Psoas muscle (tissue), 8 donors: ENCODE data around the gene OPN5. TPM values are rescaled to one million over a fixed set of nuclear protein-coding genes. Genes with fewer than 3 reads are reported as not detected.
"Not testable (repeated sequence)": the region's sequence is repeated elsewhere in the genome, so short reads cannot be mapped to it uniquely, and the experiment has no call there.

Source experiments
- ATAC-seq, 4 donors: fragments of 200-7000 bp; cut with Tn5 transposase; one replicate each; pipeline ENCODE4 v1.9.1; 2020; ENCODE audit warnings: moderate library complexity in 3 of 4, mild to moderate bottlenecking in 2 of 4
- DNase-seq, 2 donors: peaks; one replicate each; pipeline ENCODE4 v3.0.0-alpha.2; 2020
- H3K27ac ChIP-seq: fragments of 200-600 bp; one replicate; pipeline ENCODE4 v1.8.0; 2022
- H3K27me3 ChIP-seq, 3 donors: fragments of 200-600 bp in 1 of 3; one replicate each; pipeline versions ENCODE4 v1.6.1 to v1.8.0; 2013 to 2022; ENCODE audit warnings: low read length in 2 of 3, mild to moderate bottlenecking in 2 of 3, moderate library complexity in 1 of 3; ENCODE audit not compliant: insufficient read depth in 3 of 3
- H3K36me3 ChIP-seq, 2 donors: fragments of 200-600 bp in 1 of 2; one replicate each; pipeline versions ENCODE4 v1.6.1 to v1.8.0; 2013 to 2022; ENCODE audit warnings: low read depth in 1 of 2, mild to moderate bottlenecking in 1 of 2, moderate library complexity in 1 of 2; ENCODE audit not compliant: insufficient read depth in 1 of 2
- H3K4me1 ChIP-seq: fragments of 200-600 bp; one replicate; pipeline ENCODE4 v1.8.0; 2022
- H3K4me3 ChIP-seq: fragments of 200-600 bp; one replicate; pipeline ENCODE4 v1.8.0; 2022; ENCODE audit warnings: mild to moderate bottlenecking
- H3K9me3 ChIP-seq: fragments of 200-600 bp; one replicate; pipeline ENCODE4 v1.8.0; 2022
- WGBS, 3 donors: extraction: QIAGEN DNeasy Blood & Tissue Kit; methylation state at CpG; one replicate each; pipeline versions ENCODE4 v1.1.6 to v1.1.7; 2013; 5-methylcytosine and 5-hydroxymethylcytosine counted together
- intact Hi-C, 2 donors: fragments of 100-400 bp; cut with DNase I; formaldehyde crosslinking; loops; one replicate each; pipeline versions ENCODE4 v1.11.0 to v1.14.2; 2022
- polyA plus RNA-seq, 3 donors: library from polyadenylated mRNA; stranded (reverse); fragments of 200-250 nt; gene quantifications; one replicate each; pipeline ENCODE4 v1.2.3, GENCODE V29; 2013
- total RNA-seq, 4 donors: library from RNA; stranded (reverse); fragmentation: NEBNext Ultra II Directional in 2 of 4; extraction: Animal tissue kit (Norgen Biotek cat#: 25700) in 2 of 4; gene quantifications; one replicate each; pipeline versions ENCODE4 v1.2.1 to v1.2.4, GENCODE V29; 2021 to 2023
- TF ChIP-seq, protein P1 (sequence below): fragments of 200-600 bp; IDR thresholded peaks from one replicate; pipeline ENCODE4 v1.8.0; 2022; ENCODE audit warnings: antibody characterized with exemption
- donor health status: healthy with polysubstance abuse.
- donor health status: DM: no; HTN: no; CAD: no; lungs with moderate emphysema.
- donor health status: Bipolar disorder and iron deficiency.
- donor health status: healthy.
- donor health status: DM: yes; HTN: yes; CAD: no.
- donor health status: DM: no; HTN: no; CAD: no.
- donor health status: DM: no; HTN: no; CAD: no.
- donor health status: DM: yes; HTN: yes; CAD: no.

The OPN5 gene
- total and polyA plus RNA-seq, 7 donors, result 0.07 to 0.71 (median 0.13) TPM; not detected in 3

DNA sequence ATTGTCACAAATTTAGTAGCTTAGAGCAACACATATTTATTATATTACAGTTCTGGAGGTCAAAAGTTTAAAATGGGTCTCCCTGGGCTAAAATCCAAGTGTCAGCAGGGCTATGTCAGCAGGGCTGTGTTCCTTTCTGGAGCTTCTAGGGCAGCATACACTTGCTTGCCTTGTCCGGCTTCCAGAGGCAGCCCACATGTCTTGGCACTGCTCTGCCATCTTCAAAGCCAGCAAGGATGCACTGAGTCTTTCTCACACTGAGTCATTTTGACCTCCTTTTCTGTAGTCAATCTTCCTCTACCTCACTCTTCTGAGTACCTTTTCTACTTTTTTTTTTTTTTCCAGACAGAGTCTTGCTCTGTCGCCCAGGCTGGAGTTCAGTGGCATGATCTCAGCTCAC is 44.4 kb upstream of the OPN5 start:
- H3K36me3 ChIP-seq, result no peaks in the 10 kb centered on the region
- no peak overlapping the region for H3K27ac ChIP-seq
- TF ChIP-seq, protein P1, sequence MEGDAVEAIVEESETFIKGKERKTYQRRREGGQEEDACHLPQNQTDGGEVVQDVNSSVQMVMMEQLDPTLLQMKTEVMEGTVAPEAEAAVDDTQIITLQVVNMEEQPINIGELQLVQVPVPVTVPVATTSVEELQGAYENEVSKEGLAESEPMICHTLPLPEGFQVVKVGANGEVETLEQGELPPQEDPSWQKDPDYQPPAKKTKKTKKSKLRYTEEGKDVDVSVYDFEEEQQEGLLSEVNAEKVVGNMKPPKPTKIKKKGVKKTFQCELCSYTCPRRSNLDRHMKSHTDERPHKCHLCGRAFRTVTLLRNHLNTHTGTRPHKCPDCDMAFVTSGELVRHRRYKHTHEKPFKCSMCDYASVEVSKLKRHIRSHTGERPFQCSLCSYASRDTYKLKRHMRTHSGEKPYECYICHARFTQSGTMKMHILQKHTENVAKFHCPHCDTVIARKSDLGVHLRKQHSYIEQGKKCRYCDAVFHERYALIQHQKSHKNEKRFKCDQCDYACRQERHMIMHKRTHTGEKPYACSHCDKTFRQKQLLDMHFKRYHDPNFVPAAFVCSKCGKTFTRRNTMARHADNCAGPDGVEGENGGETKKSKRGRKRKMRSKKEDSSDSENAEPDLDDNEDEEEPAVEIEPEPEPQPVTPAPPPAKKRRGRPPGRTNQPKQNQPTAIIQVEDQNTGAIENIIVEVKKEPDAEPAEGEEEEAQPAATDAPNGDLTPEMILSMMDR, result no peak
- WGBS, 3 donors, result 34 to 55% (median 50%) methylated on average over 2 of the region's 2 CpGs
- H3K27me3 ChIP-seq, result no peaks in the 10 kb centered on the region
- intact Hi-C loops, result loop anchor here in 1 of 2 donors (5.0 kb wide), 1 partner anchor 90 kb away; no protein-coding TSS in a partner anchor
- H3K4me1 ChIP-seq, result peaks cover 8% of the 10 kb centered on the region
- no peaks in the 10 kb centered on the region for H3K9me3 ChIP-seq
- DNase-seq, result no peak
- ATAC-seq, result peak; percentile 43 to 85 (median 66)
- no peak overlapping the region for H3K4me3 ChIP-seq

- peaks cover 9% of the 10 kb centered on the region for H3K4me1 ChIP-seq
- H3K27ac ChIP-seq, result no peak overlapping the region
- 73 to 83% (median 74%) methylated on average over 1 of the region's 1 CpG for WGBS, 3 donors
- intact Hi-C loops, result no loop called here
- no peaks in the 10 kb centered on the region for H3K27me3 ChIP-seq
- H3K9me3 ChIP-seq, result no peaks in the 10 kb centered on the region
- TF ChIP-seq, protein P1, result no peak
- DNase-seq (no peak), ATAC-seq (no peak)
- no peak overlapping the region for H3K4me3 ChIP-seq
- H3K36me3 ChIP-seq, result no peaks in the 10 kb centered on the region
Measured at GRCh38 chr6:47740714-47741113, 41.1 kb upstream of the OPN5 start.

DNA sequence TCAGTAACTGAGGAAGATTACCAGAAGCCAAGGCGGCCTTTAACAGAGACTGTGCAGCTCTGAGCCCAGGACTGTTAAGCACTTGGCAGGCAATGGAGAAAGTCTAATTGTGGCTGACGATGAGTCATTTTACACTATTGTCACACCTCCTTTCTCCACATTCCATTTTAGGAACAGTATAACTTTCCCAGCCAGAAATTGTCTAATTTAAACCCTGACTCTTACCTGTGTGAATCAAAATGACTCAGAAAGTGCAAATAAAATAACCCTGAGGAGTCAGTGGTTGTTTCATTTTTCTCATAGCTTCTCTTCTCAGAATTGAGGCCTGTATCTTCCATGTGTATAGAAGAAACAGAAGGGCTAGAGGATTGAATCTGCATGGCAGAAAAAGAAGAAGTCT is 40.0 kb upstream of the OPN5 start:
- WGBS, 3 donors, result 28 to 49% (median 32%) methylated on average over 2 of the region's 2 CpGs
- Histone ChIP-seq H3K27ac (no peak overlapping the region), H3K4me1 (peaks cover 9% of the 10 kb centered on the region), H3K9me3 (no peaks in the 10 kb centered on the region), H3K36me3 (no peaks in the 10 kb centered on the region), H3K27me3 (no peaks in the 10 kb centered on the region), H3K4me3 (no peak overlapping the region)
- TF ChIP-seq, protein P1, result no peak
- DNase-seq (no peak), ATAC-seq (peak; percentile 89 to 99 (median 94))
- intact Hi-C loops, result no loop called here

DNA sequence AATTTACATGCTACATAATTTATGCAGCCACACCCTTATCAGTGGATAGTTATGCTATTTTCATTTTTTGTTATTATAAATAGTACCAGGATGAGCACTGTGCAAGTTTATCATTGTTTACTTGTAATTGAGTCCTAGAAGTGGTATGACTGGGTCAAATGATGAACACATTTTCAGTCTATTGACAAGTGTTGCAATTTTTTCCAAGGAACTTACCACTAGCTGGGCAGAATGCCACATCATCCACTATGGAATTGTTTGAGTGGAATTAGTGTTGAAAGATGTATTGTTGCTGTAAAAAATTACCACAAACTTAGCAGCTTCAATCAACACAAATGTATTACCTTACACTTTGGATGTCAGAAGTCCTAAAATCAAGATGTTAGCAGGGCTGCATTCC is 38.1 kb upstream of the OPN5 start:
- no peak overlapping the region for H3K27ac ChIP-seq
- no peaks in the 10 kb centered on the region for H3K9me3 ChIP-seq
- no peak for ATAC-seq
- DNase-seq, result no peak
- no peak overlapping the region for H3K4me3 ChIP-seq
- H3K4me1 ChIP-seq, result peaks cover 7% of the 10 kb centered on the region
- intact Hi-C loops, result no loop called here
- TF ChIP-seq, protein P1, result no peak
- no peaks in the 10 kb centered on the region for H3K27me3 ChIP-seq
- H3K36me3 ChIP-seq, result no peaks in the 10 kb centered on the region

- H3K4me1 ChIP-seq, H3K27ac ChIP-seq, H3K27me3 ChIP-seq, ATAC-seq, DNase-seq, H3K4me3 ChIP-seq, H3K36me3 ChIP-seq, H3K9me3 ChIP-seq, intact Hi-C loops: not testable (repeated sequence)
- WGBS, 3 donors, result 97 to 99% (median 97%) methylated on average over 3 of the region's 3 CpGs
Measured at GRCh38 chr6:47745269-47745668, 36.6 kb upstream of the OPN5 start.
